ENCODE measurements around the gene EFNA4. TPM values are rescaled to one million over a fixed set of nuclear protein-coding genes. Genes with fewer than 3 reads are reported as not detected.
A peak's percentile ranks its signal among the peaks of the same experiment; 100 is the strongest.

The EFNA4 gene
- total and polyA plus RNA-seq, 2 donors from 2014 or later: 7.6 to 11.8 TPM

DNA sequence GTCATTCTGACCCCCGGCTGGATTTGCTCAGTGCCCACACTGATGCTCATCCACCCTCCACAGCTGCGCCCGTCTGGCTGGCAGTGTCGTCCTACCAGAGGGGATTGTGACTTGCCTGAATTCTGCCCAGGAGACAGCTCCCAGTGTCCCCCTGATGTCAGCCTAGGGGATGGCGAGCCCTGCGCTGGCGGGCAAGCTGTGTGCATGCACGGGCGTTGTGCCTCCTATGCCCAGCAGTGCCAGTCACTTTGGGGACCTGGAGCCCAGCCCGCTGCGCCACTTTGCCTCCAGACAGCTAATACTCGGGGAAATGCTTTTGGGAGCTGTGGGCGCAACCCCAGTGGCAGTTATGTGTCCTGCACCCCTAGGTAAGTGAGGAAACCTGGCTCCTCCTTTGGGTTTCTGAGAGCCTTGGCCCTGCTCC lies 5.7 kb upstream of the EFNA4 start:
- peaks cover 0 to 10% (median 0%) of the 10 kb centered on the region in 3 donors for H3K4me1 ChIP-seq (ENCODE audit: control insufficient read depth in 2 of 3, insufficient read depth in 2 of 3, low read depth in 1 of 3, low read length in 3 of 3)
- H3K27ac ChIP-seq (ENCODE audit: low read depth in 2 of 2, low read length in 2 of 2): no peak overlapping the region
- H3K9me3 ChIP-seq (ENCODE audit: control insufficient read depth in 2 of 3, insufficient read depth in 1 of 3, low read length in 3 of 3): no peaks in the 10 kb centered on the region
- no peak for FAIRE-seq
- H3K36me3 ChIP-seq (ENCODE audit: control insufficient read depth in 2 of 3, insufficient read depth in 3 of 3, low read length in 3 of 3): no peaks in the 10 kb centered on the region
- no peak overlapping the region for H3K4me3 ChIP-seq (ENCODE audit: low read length in 3 of 3)
- H3K27me3 ChIP-seq (ENCODE audit: control insufficient read depth, insufficient read depth, low read length): no peaks in the 10 kb centered on the region
- TF ChIP-seq CTCF (IDR thresholded peaks at IDR 0.05; ENCODE audit: borderline replicate concordance, extremely low read depth, insufficient read depth): no peak
- H3K9ac ChIP-seq (ENCODE audit: low read length in 3 of 3): no peak overlapping the region
- intact Hi-C loops (cut with DNase I): no loop called here
- DNase-seq: peak in 1 of 5 donors; percentile 70

DNA sequence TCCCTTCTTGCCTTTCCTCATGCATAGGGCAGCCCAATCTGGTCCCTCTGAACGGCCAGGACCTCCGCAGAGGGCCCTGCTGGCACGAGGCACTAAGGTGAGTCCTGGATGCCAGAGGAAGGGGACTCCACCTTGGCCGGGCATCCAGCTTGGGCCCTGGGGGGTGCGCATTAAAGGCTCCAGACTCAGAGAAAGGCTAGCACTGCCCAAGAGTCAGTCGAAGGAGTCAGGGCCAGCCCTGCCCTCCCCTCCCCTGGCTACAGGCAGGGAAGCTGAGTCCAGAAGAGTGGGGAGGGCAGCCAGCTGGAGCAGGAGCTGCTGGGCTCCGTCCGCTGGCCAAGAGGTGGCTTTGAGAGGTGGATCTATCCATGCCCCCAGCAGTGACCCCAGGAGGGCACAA lies 2.8 kb upstream of the EFNA4 start:
- intact Hi-C loops (cut with DNase I): no loop called here
- no peak overlapping the region for H3K4me3 ChIP-seq (ENCODE audit: low read length in 3 of 3)
- no peaks in the 10 kb centered on the region for H3K27me3 ChIP-seq (ENCODE audit: control insufficient read depth, insufficient read depth, low read length)
- DNase-seq (peak in 1 of 5 donors; percentile 69), FAIRE-seq (no peak)
- no peak for TF ChIP-seq CTCF (IDR thresholded peaks at IDR 0.05; ENCODE audit: borderline replicate concordance, extremely low read depth, insufficient read depth)
- no peaks in the 10 kb centered on the region for H3K9me3 ChIP-seq (ENCODE audit: control insufficient read depth in 2 of 3, insufficient read depth in 1 of 3, low read length in 3 of 3)
- no peaks in the 10 kb centered on the region for H3K36me3 ChIP-seq (ENCODE audit: control insufficient read depth in 2 of 3, insufficient read depth in 3 of 3, low read length in 3 of 3)
- no peak overlapping the region for H3K9ac ChIP-seq (ENCODE audit: low read length in 3 of 3)
- H3K4me1 ChIP-seq (ENCODE audit: control insufficient read depth in 2 of 3, insufficient read depth in 2 of 3, low read depth in 1 of 3, low read length in 3 of 3): peaks cover 0 to 17% (median 4%) of the 10 kb centered on the region in 3 donors
- no peak overlapping the region for H3K27ac ChIP-seq (ENCODE audit: low read depth in 2 of 2, low read length in 2 of 2)

- H3K27ac ChIP-seq (ENCODE audit: low read depth in 2 of 2, low read length in 2 of 2): no peak overlapping the region
- peaks cover 0 to 17% (median 4%) of the 10 kb centered on the region in 3 donors for H3K4me1 ChIP-seq (ENCODE audit: control insufficient read depth in 2 of 3, insufficient read depth in 2 of 3, low read depth in 1 of 3, low read length in 3 of 3)
- TF ChIP-seq CTCF (IDR thresholded peaks at IDR 0.05; ENCODE audit: borderline replicate concordance, extremely low read depth, insufficient read depth): peak; percentile 97
- no peaks in the 10 kb centered on the region for H3K36me3 ChIP-seq (ENCODE audit: control insufficient read depth in 2 of 3, insufficient read depth in 3 of 3, low read length in 3 of 3)
- H3K4me3 ChIP-seq (ENCODE audit: low read length in 3 of 3): no peak overlapping the region
- FAIRE-seq (no peak), DNase-seq (peak; percentile 90 to 96 (median 91))
- intact Hi-C loops (cut with DNase I): no loop called here
- no peaks in the 10 kb centered on the region for H3K9me3 ChIP-seq (ENCODE audit: control insufficient read depth in 2 of 3, insufficient read depth in 1 of 3, low read length in 3 of 3)
- no peaks in the 10 kb centered on the region for H3K27me3 ChIP-seq (ENCODE audit: control insufficient read depth, insufficient read depth, low read length)
- peak overlapping the region in 1 of 3 donors; percentile 26 for H3K9ac ChIP-seq (ENCODE audit: low read length in 3 of 3)
These were observed 2.0 kb upstream of the EFNA4 start for GRCh38 chr1:155061381-155062150.
